Osteoblast (primary cell): ENCODE measurements around the gene SCUBE1. TPM values are rescaled to one million over a fixed set of nuclear protein-coding genes. Genes with fewer than 3 reads are reported as not detected.

Experiments used
- DNase-seq: peaks from one replicate; pipeline ENCODE4 v3.0.0; 2011; ENCODE audit warnings: low spot score, mixed read lengths; ENCODE audit not compliant: insufficient read length; ENCODE audit errors: missing footprints
- H2AFZ ChIP-seq: 2 replicates; pipeline ENCODE4 v1.6.0; 2011; ENCODE audit warnings: mild to moderate bottlenecking, low read length
- H3K27ac ChIP-seq: 2 replicates; pipeline ENCODE4 v1.5.1; 2011; ENCODE audit warnings: mild to moderate bottlenecking, low read depth, low read length, moderate library complexity
- H3K27me3 ChIP-seq: 2 replicates; pipeline ENCODE4 v1.6.0; 2012; ENCODE audit warnings: mild to moderate bottlenecking, control low read depth, inconsistent platforms, low read length, moderate library complexity; ENCODE audit not compliant: insufficient read depth
- H3K36me3 ChIP-seq: 2 replicates; pipeline ENCODE4 v1.5.1; 2011; ENCODE audit warnings: mild to moderate bottlenecking, low read length, control low read depth, moderate library complexity; ENCODE audit not compliant: insufficient read depth
- H3K4me1 ChIP-seq: 2 replicates; pipeline ENCODE4 v1.5.1; 2011; ENCODE audit warnings: mild to moderate bottlenecking, low read length, control low read depth, moderate library complexity; ENCODE audit not compliant: insufficient read depth
- H3K4me2 ChIP-seq: 2 replicates; pipeline ENCODE4 v1.6.0; 2011; ENCODE audit warnings: mild to moderate bottlenecking, low read length; ENCODE audit not compliant: insufficient read depth
- H3K4me3 ChIP-seq: fragments of 200-600 bp; sonication (generic); 3 replicates; pipeline ENCODE4 v1.5.1; 2012; ENCODE audit warnings: mild to moderate bottlenecking, low read length, inconsistent platforms; ENCODE audit not compliant: insufficient read depth
- H3K79me2 ChIP-seq: 2 replicates; pipeline ENCODE4 v1.6.0; 2012; ENCODE audit warnings: mild to moderate bottlenecking, low read length, control low read depth, inconsistent platforms; ENCODE audit not compliant: insufficient read depth
- H3K9me3 ChIP-seq: 2 replicates; pipeline ENCODE4 v1.5.1; 2011; ENCODE audit warnings: low read depth, low read length, control low read depth
- H4K20me1 ChIP-seq: 2 replicates; pipeline ENCODE4 v1.6.0; 2012; ENCODE audit warnings: mild to moderate bottlenecking, low read length, control low read depth; ENCODE audit not compliant: insufficient read depth
- total RNA-seq: library from RNA; depleted of rRNA; stranded (reverse); fragments of >200 nt; gene quantifications from 2 replicates; pipeline ENCODE4 v1.2.3, GENCODE V29; 2012
- TF ChIP-seq, protein P1 (sequence below): IDR thresholded peaks from 2 replicates; pipeline ENCODE4 v1.5.1; 2011; ENCODE audit warnings: mild to moderate bottlenecking, low read depth, low read length, moderate library complexity; ENCODE audit errors: extremely low read depth

Gene SCUBE1
- total RNA-seq, 1 donor, result 2.2 TPM

DNA sequence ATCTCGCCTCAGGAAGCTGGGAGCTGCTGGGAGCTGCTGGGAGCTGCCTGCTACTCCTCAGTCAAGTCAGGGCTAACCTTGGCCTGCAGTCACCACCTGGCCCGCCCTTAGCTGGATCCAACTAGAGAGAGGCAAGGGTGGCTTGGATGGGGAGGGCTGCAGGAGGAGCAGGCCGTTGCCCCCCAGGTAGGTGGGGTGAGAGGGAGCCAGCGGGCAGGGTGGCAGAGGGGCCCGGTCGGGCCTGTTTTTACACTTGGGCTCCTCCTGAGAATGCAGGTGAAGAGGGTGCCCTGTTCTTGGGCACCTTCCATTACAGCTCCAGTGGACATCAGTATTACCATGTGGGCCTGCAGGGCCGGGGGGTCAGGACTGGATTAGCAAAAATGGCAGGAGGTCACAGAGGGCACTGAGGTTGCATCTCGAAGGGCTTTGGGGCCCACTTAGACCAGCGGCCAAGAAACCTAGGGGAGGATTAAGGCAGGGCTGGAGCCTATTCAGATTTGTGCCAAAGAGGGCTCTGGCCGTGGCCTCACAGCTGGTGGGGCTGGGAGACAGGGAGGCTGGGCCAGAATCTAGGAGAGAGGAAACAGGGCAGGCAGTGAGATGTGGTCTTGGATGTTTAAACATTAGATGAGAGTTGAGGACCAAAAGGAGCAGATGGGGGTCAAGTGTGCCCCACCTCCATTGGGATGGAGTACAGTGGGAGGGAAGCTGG is 95.5 kb downstream of the SCUBE1 start:
- DNase-seq, result no peak
- TF ChIP-seq, protein P1, sequence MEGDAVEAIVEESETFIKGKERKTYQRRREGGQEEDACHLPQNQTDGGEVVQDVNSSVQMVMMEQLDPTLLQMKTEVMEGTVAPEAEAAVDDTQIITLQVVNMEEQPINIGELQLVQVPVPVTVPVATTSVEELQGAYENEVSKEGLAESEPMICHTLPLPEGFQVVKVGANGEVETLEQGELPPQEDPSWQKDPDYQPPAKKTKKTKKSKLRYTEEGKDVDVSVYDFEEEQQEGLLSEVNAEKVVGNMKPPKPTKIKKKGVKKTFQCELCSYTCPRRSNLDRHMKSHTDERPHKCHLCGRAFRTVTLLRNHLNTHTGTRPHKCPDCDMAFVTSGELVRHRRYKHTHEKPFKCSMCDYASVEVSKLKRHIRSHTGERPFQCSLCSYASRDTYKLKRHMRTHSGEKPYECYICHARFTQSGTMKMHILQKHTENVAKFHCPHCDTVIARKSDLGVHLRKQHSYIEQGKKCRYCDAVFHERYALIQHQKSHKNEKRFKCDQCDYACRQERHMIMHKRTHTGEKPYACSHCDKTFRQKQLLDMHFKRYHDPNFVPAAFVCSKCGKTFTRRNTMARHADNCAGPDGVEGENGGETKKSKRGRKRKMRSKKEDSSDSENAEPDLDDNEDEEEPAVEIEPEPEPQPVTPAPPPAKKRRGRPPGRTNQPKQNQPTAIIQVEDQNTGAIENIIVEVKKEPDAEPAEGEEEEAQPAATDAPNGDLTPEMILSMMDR, result no peak
- H4K20me1 ChIP-seq, result no peaks in the 10 kb centered on the region
- peaks cover 4% of the 10 kb centered on the region for H3K27me3 ChIP-seq
- no peak overlapping the region for H3K4me3 ChIP-seq
- H3K36me3 ChIP-seq, result no peaks in the 10 kb centered on the region
- H3K79me2 ChIP-seq, result no peaks in the 10 kb centered on the region
- H2AFZ ChIP-seq, result no peak overlapping the region
- no peaks in the 10 kb centered on the region for H3K9me3 ChIP-seq
- no peaks in the 10 kb centered on the region for H3K4me1 ChIP-seq
- no peak overlapping the region for H3K4me2 ChIP-seq
- H3K27ac ChIP-seq, result no peak overlapping the region

DNA sequence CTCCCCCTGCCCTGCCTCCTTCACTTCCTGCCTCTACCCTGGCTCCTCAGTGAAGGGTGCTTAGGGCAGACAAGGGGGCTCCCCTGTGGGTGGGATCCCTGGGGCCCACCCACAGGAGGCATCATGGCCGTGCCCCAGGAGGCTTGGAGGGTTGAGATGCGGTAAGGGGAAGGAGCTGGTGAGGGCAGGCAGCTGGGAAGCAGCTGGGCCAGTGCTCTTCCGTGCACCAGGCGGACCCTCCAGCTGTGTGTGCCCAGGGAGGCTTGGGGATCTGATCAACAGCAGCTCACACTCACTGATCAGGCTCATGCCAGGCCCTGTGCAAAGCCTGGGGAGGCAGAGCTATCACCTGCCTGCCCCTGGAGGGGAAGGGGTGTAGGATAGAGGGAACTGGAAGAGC is 97.0 kb downstream of the SCUBE1 start:
- no peak overlapping the region for H2AFZ ChIP-seq

DNA sequence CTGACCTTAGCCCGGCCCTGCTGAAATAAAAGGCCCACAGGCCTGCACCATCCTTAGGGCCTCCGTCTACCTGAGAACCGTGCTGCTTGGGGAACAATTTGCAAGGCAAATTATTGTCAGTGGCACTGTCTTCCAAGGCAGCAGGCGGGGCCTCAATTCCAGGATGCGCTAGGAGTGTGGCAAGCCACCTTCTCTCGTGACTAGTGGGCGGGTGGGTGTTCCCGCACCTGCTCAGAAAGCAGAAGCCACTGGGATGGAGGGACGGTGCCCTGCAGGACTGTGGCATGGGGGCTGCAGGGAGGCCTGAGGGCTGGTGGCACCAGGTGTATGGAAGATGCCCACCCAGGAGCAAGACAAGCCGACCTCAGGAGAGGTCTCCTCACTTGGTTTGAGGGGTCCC is 97.5 kb downstream of the SCUBE1 start:
- Histone ChIP-seq H3K36me3 (no peaks in the 10 kb centered on the region), H3K4me3 (no peak overlapping the region), H3K27ac (no peak overlapping the region), H4K20me1 (no peaks in the 10 kb centered on the region), H3K27me3 (no peaks in the 10 kb centered on the region), H3K4me2 (no peak overlapping the region), H3K9me3 (no peaks in the 10 kb centered on the region), H3K4me1 (no peaks in the 10 kb centered on the region), H3K79me2 (no peaks in the 10 kb centered on the region), H2AFZ (no peak overlapping the region)
- no peak for DNase-seq
- TF ChIP-seq, protein P1, result no peak

More for the DNA sequence above, 97.0 kb downstream of the SCUBE1 start:
- Histone ChIP-seq H4K20me1 (no peaks in the 10 kb centered on the region), H3K27me3 (no peaks in the 10 kb centered on the region), H3K36me3 (no peaks in the 10 kb centered on the region), H3K79me2 (no peaks in the 10 kb centered on the region), H3K9me3 (no peaks in the 10 kb centered on the region), H3K4me1 (no peaks in the 10 kb centered on the region), H3K4me2 (no peak overlapping the region), H3K4me3 (no peak overlapping the region), H3K27ac (no peak overlapping the region)
- no peak for DNase-seq
- TF ChIP-seq, protein P1, result no peak

DNA sequence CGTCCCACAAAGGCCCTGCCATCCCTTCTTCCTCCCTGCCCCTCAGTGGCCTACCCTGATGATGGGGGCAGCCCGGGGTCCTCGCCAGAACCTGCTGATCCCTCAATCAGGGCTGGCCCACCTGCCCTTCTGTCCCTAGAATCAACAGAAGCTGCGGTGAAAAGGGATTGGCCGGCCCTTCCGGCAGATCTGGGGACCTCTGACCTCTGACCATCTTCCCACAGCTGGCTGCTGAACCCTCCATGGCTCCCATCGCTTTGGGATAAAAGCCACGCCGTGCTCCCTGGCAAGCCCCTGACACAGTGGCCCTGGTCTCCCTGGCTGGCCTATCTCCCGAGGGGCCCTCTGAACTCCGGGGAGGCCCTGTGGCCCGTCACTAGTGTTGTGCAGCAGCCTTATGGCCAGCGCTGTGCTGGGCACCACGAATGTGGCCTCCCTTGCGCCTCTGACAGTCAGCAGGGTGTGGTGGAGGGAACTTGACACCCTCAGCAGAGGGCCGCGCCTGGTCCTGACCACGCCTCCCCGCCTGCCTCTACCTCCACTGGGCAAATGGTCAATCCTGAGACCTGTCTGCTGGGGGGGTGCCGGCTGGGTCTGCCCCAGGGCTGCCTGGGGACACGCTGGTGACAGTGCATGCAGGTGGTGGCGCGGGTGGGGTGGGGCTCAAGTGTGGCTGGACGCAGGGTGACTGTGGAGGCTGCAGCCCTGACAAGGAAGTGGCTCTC is 98.2 kb downstream of the SCUBE1 start:
- H2AFZ ChIP-seq, result no peak overlapping the region
- no peak overlapping the region for H3K4me3 ChIP-seq
- no peaks in the 10 kb centered on the region for H3K27me3 ChIP-seq
- no peaks in the 10 kb centered on the region for H3K4me1 ChIP-seq
- TF ChIP-seq, protein P1, result no peak
- H3K9me3 ChIP-seq, result no peaks in the 10 kb centered on the region
- no peak overlapping the region for H3K4me2 ChIP-seq
- no peaks in the 10 kb centered on the region for H4K20me1 ChIP-seq
- H3K27ac ChIP-seq, result no peak overlapping the region
- no peaks in the 10 kb centered on the region for H3K79me2 ChIP-seq
- DNase-seq, result peak; percentile 89
- H3K36me3 ChIP-seq, result no peaks in the 10 kb centered on the region
